OCI-LY3 (cell line): Measurements from ENCODE around the gene AKAP7.

Experiments used
- CTCF ChIP-seq: fragments of 200-600, 300-600 bp; sonication (generic); IDR thresholded peaks from 2 replicates; pipeline ENCODE4 v1.5.1; 2014; ENCODE audit warnings: antibody characterized with exemption, low read length, low read depth
- EZH2phosphoT487 ChIP-seq: fragments of 200-600 bp; shearing (Covaris generic); IDR thresholded peaks from 2 replicates; pipeline ENCODE4 v1.6.1; 2018; ENCODE audit warnings: antibody characterized with exemption, mixed run types, low read depth

GRCh38 chr6:131103296-131103695 lies 32.0 kb upstream of the AKAP7 start:
- TF ChIP-seq EZH2phosphoT487 = no peak
- no peak for TF ChIP-seq CTCF
